Osteoblast (primary cell): Measurements from ENCODE around the gene ADAMTS2. TPM values are rescaled to one million over a fixed set of nuclear protein-coding genes. Genes with fewer than 3 reads are reported as not detected.

Experiments
- DNase-seq: peaks from one replicate; pipeline ENCODE4 v3.0.0; 2011; ENCODE audit warnings: low spot score, mixed read lengths; ENCODE audit not compliant: insufficient read length; ENCODE audit errors: missing footprints
- H2AFZ ChIP-seq: 2 replicates; pipeline ENCODE4 v1.6.0; 2011; ENCODE audit warnings: mild to moderate bottlenecking, low read length
- H3K27ac ChIP-seq: 2 replicates; pipeline ENCODE4 v1.5.1; 2011; ENCODE audit warnings: mild to moderate bottlenecking, low read depth, low read length, moderate library complexity
- H3K27me3 ChIP-seq: 2 replicates; pipeline ENCODE4 v1.6.0; 2012; ENCODE audit warnings: mild to moderate bottlenecking, control low read depth, inconsistent platforms, low read length, moderate library complexity; ENCODE audit not compliant: insufficient read depth
- H3K36me3 ChIP-seq: 2 replicates; pipeline ENCODE4 v1.5.1; 2011; ENCODE audit warnings: mild to moderate bottlenecking, low read length, control low read depth, moderate library complexity; ENCODE audit not compliant: insufficient read depth
- H3K4me1 ChIP-seq: 2 replicates; pipeline ENCODE4 v1.5.1; 2011; ENCODE audit warnings: mild to moderate bottlenecking, low read length, control low read depth, moderate library complexity; ENCODE audit not compliant: insufficient read depth
- H3K4me2 ChIP-seq: 2 replicates; pipeline ENCODE4 v1.6.0; 2011; ENCODE audit warnings: mild to moderate bottlenecking, low read length; ENCODE audit not compliant: insufficient read depth
- H3K4me3 ChIP-seq: fragments of 200-600 bp; sonication (generic); 3 replicates; pipeline ENCODE4 v1.5.1; 2012; ENCODE audit warnings: mild to moderate bottlenecking, low read length, inconsistent platforms; ENCODE audit not compliant: insufficient read depth
- H3K79me2 ChIP-seq: 2 replicates; pipeline ENCODE4 v1.6.0; 2012; ENCODE audit warnings: mild to moderate bottlenecking, low read length, control low read depth, inconsistent platforms; ENCODE audit not compliant: insufficient read depth
- H3K9me3 ChIP-seq: 2 replicates; pipeline ENCODE4 v1.5.1; 2011; ENCODE audit warnings: low read depth, low read length, control low read depth
- H4K20me1 ChIP-seq: 2 replicates; pipeline ENCODE4 v1.6.0; 2012; ENCODE audit warnings: mild to moderate bottlenecking, low read length, control low read depth; ENCODE audit not compliant: insufficient read depth
- total RNA-seq: library from RNA; depleted of rRNA; stranded (reverse); fragments of >200 nt; gene quantifications from 2 replicates; pipeline ENCODE4 v1.2.3, GENCODE V29; 2012
- TF ChIP-seq, protein P1 (sequence below): IDR thresholded peaks from 2 replicates; pipeline ENCODE4 v1.5.1; 2011; ENCODE audit warnings: mild to moderate bottlenecking, low read depth, low read length, moderate library complexity; ENCODE audit errors: extremely low read depth

Gene ADAMTS2
- total RNA-seq, 1 donor: 144 TPM

DNA sequence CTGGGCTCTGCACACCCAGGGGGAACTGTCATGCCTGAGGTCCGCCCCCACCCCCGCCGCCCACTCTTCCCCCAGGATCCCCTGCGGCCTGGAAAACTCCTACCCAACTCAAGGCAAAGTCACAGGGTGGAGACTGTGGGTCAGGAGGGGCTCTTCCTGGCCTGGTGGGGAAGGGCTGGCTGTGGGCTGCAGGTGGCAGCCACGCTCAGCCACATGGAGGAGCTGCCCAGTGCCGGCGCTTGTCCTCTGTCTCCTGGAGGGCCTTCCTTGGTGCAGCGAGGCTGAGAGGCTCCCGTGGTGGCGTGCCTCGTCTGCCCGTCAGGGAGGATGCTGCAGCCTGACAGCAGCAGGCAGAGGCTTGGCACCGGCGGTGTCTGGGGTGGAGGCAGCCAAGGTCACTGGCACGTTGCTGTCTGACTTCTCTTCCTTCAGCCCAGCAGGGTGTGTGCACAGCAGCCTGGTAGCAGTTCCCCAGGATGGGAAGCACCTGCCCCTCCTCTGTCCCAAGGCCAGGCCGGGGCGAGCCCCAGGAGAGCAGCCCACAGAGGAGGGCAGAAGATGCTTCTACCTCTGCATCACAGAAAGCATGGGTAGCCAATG lies 78.1 kb downstream of the ADAMTS2 start:
- TF ChIP-seq, protein P1, sequence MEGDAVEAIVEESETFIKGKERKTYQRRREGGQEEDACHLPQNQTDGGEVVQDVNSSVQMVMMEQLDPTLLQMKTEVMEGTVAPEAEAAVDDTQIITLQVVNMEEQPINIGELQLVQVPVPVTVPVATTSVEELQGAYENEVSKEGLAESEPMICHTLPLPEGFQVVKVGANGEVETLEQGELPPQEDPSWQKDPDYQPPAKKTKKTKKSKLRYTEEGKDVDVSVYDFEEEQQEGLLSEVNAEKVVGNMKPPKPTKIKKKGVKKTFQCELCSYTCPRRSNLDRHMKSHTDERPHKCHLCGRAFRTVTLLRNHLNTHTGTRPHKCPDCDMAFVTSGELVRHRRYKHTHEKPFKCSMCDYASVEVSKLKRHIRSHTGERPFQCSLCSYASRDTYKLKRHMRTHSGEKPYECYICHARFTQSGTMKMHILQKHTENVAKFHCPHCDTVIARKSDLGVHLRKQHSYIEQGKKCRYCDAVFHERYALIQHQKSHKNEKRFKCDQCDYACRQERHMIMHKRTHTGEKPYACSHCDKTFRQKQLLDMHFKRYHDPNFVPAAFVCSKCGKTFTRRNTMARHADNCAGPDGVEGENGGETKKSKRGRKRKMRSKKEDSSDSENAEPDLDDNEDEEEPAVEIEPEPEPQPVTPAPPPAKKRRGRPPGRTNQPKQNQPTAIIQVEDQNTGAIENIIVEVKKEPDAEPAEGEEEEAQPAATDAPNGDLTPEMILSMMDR: no peak
- peaks cover 70% of the 10 kb centered on the region for H3K4me1 ChIP-seq
- no peak overlapping the region for H3K4me2 ChIP-seq
- peaks cover 88% of the 10 kb centered on the region for H3K79me2 ChIP-seq
- peaks cover 24% of the 10 kb centered on the region for H3K36me3 ChIP-seq
- H2AFZ ChIP-seq: no peak overlapping the region
- H3K27ac ChIP-seq: peak overlapping the region; percentile 99
- no peaks in the 10 kb centered on the region for H3K27me3 ChIP-seq
- no peaks in the 10 kb centered on the region for H3K9me3 ChIP-seq
- DNase-seq: peak; percentile 86
- H3K4me3 ChIP-seq: no peak overlapping the region
- H4K20me1 ChIP-seq: no peaks in the 10 kb centered on the region

DNA sequence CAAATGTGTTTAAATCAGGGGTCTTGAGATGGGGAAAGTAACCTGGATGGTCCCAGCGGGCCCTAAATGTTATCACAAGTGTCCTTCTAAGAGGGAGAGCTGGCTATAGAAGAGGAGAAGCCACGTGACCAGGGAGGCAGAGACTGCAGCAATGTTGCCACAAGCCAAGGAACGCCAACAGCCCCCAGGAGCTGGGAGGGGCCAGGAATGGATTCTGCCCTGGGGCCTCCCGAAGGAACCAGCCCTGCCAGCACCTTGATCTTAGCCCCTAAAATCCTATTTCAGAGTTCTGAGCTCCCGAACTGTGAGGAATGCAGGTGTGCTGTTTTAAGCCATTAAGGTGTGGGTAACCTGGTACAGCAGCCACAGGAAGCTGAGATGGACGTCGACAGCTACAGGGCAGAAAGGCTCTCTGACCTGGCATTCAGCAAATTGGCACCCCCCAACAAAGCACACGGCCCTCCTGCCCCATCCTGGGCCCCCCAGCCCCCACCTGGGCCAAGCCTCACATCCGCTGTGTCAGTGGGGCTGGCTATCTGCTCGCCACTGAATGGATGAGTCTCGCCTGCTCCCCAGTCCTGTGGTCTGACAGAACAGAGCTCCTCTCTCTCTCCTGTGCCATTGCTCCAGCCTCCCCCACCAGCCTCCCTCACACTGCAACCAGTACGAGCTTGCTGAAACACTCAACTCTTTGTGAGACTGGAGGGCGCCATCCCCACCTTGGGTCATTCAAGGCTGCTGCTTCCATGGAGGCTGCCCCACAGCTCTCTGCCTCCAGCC lies 78.8 kb downstream of the ADAMTS2 start:
- Histone ChIP-seq H3K27ac (peak overlapping the region; percentile 99), H3K4me3 (no peak overlapping the region), H3K36me3 (peaks cover 18% of the 10 kb centered on the region), H3K79me2 (peaks cover 88% of the 10 kb centered on the region), H3K4me1 (peaks cover 67% of the 10 kb centered on the region), H3K9me3 (no peaks in the 10 kb centered on the region), H3K27me3 (no peaks in the 10 kb centered on the region), H4K20me1 (no peaks in the 10 kb centered on the region), H2AFZ (no peak overlapping the region), H3K4me2 (peak overlapping the region; percentile 33)
- DNase-seq: peak; percentile 89
- TF ChIP-seq, protein P1: no peak

DNA sequence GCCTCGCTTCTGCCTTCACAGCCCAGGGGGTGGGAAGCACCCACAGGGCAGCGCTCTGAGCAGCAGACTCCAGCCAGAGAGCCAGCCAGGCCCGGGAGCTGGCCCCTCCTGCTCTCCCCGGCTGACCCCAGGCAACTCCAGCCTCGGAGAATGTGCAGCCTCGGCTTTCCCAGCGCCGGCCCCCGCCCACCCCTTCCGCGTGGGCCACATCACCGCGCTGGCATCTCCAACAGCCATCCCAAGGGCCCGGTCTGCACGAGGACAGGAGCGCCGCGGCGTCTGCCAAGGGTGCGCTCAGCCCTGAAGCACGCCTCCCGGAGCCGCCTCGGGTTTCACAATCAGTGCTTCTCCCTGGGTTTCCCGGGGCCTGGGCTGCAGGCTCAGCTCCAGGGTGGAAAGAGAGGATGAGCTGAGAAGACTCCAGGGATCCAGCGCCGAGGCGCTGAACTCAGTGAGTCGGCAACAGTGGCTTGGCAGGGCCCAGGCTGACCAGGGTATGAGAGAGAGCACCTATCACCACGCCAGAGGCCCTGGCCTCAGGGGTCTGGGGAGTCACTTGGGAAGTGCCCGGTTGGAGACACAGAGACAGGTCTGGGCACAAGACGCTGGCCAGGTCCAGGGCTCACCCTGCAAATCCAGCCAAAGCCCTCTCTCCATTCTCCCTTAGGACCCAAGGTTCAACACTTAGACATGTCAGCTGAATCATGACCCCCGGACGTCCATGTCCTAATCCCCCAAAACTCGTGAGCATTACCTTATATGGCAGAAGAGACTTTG lies 79.6 kb downstream of the ADAMTS2 start:
- Histone ChIP-seq H3K27ac (peak overlapping the region; percentile 99), H3K27me3 (no peaks in the 10 kb centered on the region), H3K79me2 (peaks cover 88% of the 10 kb centered on the region), H2AFZ (no peak overlapping the region), H3K36me3 (peaks cover 18% of the 10 kb centered on the region), H3K4me3 (peak overlapping the region; percentile 35), H4K20me1 (no peaks in the 10 kb centered on the region), H3K4me2 (peak overlapping the region; percentile 54), H3K4me1 (peaks cover 59% of the 10 kb centered on the region), H3K9me3 (no peaks in the 10 kb centered on the region)
- TF ChIP-seq, protein P1: no peak
- peak; percentile 99 for DNase-seq
